IPS-11a (cell line): Measurements from ENCODE around the gene ADAD1.
"Not testable (repeated sequence)": the region's sequence is repeated elsewhere in the genome, so short reads cannot be mapped to it uniquely, and the experiment has no call there.

Source experiments
- H3K4me3 ChIP-seq: one replicate; pipeline ENCODE4 v1.5.1; 2013; ENCODE audit warnings: low read depth, low read length, control low read depth

Gene ADAD1

GRCh38 chr4:122378711-122379110 is at the start of gene ADAD1:
Gene ADAD1 (plus strand): TSS chr4:122379011. CDS start chr4:122380070, 1,059 bp downstream.
- H3K4me3 ChIP-seq, result no peak within 1 kb of the TSS

- no peak overlapping the region for H3K4me3 ChIP-seq
These were observed 48.8 kb upstream of the ADAD1 start for GRCh38 chr4:122329876-122330565.

- H3K4me3 ChIP-seq, result no peak overlapping the region
These were observed 47.6 kb upstream of the ADAD1 start for GRCh38 chr4:122331195-122331594.

- no peak overlapping the region for H3K4me3 ChIP-seq
These were observed 44.0 kb upstream of the ADAD1 start for GRCh38 chr4:122334828-122335227.

- H3K4me3 ChIP-seq, result no peak overlapping the region
These were observed 36.9 kb upstream of the ADAD1 start for GRCh38 chr4:122341886-122342285.

GRCh38 chr4:122346036-122346435 is 32.8 kb upstream of the ADAD1 start:
- no peak overlapping the region for H3K4me3 ChIP-seq

GRCh38 chr4:122346503-122346902 is 32.3 kb upstream of the ADAD1 start:
- no peak overlapping the region for H3K4me3 ChIP-seq

GRCh38 chr4:122356317-122356808 is 22.4 kb upstream of the ADAD1 start:
- H3K4me3 ChIP-seq, result no peak overlapping the region

GRCh38 chr4:122360754-122361153 is 18.1 kb upstream of the ADAD1 start:
- H3K4me3 ChIP-seq, result no peak overlapping the region

- no peak overlapping the region for H3K4me3 ChIP-seq
These were observed 14.0 kb upstream of the ADAD1 start for GRCh38 chr4:122364700-122365404.

GRCh38 chr4:122368786-122369185 is 10.0 kb upstream of the ADAD1 start:
- H3K4me3 ChIP-seq, result not testable (repeated sequence)

- no peak overlapping the region for H3K4me3 ChIP-seq
These were observed 1.5 kb upstream of the ADAD1 start for GRCh38 chr4:122377352-122377751.

GRCh38 chr4:122379239-122379638 is 428 bp downstream of the ADAD1 start:
- H3K4me3 ChIP-seq, result no peak overlapping the region

- H3K4me3 ChIP-seq, result no peak overlapping the region
These were observed 4.5 kb downstream of the ADAD1 start for GRCh38 chr4:122383341-122383740.

- no peak overlapping the region for H3K4me3 ChIP-seq
These were observed 5.4 kb downstream of the ADAD1 start for GRCh38 chr4:122384245-122384644.

GRCh38 chr4:122393276-122393675 is 14.5 kb downstream of the ADAD1 start:
- no peak overlapping the region for H3K4me3 ChIP-seq

GRCh38 chr4:122403861-122404260 is 25.1 kb downstream of the ADAD1 start:
- H3K4me3 ChIP-seq, result no peak overlapping the region

- H3K4me3 ChIP-seq, result no peak overlapping the region
These were observed 33.7 kb downstream of the ADAD1 start for GRCh38 chr4:122412547-122412946.

- H3K4me3 ChIP-seq, result no peak overlapping the region
These were observed 44.4 kb downstream of the ADAD1 start for GRCh38 chr4:122423246-122423645.

GRCh38 chr4:122431351-122431750 is 52.5 kb downstream of the ADAD1 start:
- no peak overlapping the region for H3K4me3 ChIP-seq

- H3K4me3 ChIP-seq, result no peak overlapping the region
These were observed 55.5 kb downstream of the ADAD1 start for GRCh38 chr4:122434285-122434684.

GRCh38 chr4:122450847-122451246 is 72.0 kb downstream of the ADAD1 start:
- no peak overlapping the region for H3K4me3 ChIP-seq
